Measurements from ENCODE around the gene MKNK2.

GRCh38 chr19:2051773-2052704 is 995 bp upstream of the MKNK2 start:
- no peak for TF ChIP-seq CTCF (IDR thresholded peaks at IDR 0.05)
- TF ChIP-seq POLR2A (IDR thresholded peaks at IDR 0.05), result no peak
